H9 (cell line): ENCODE data around the gene SZT2. TPM values are rescaled to one million over a fixed set of nuclear protein-coding genes. Genes with fewer than 3 reads are reported as not detected.

ENCODE experiments used
- DNase-seq: peaks from one replicate; pipeline ENCODE4 v3.0.0-alpha.2; 2017
- H2AFZ ChIP-seq: one replicate; pipeline ENCODE4 v1.6.1; 2013; ENCODE audit warnings: mild to moderate bottlenecking, low read length, control low read depth, moderate library complexity
- H2AK5ac ChIP-seq: 2 replicates; pipeline ENCODE4 v1.6.1; 2013; ENCODE audit warnings: low read length, control low read depth, mixed read lengths; ENCODE audit not compliant: insufficient read length
- H2BK120ac ChIP-seq: one replicate; pipeline ENCODE4 v1.6.1; 2013; ENCODE audit warnings: low read depth, mild to moderate bottlenecking, low read length, control low read depth, inconsistent platforms; ENCODE audit not compliant: poor library complexity, severe bottlenecking
- H2BK12ac ChIP-seq: 2 replicates; pipeline ENCODE4 v1.6.1; 2013; ENCODE audit warnings: low read length, control low read depth, mixed read lengths, low read depth; ENCODE audit not compliant: insufficient read length
- H2BK15ac ChIP-seq: 2 replicates; pipeline ENCODE4 v1.6.1; 2013; ENCODE audit warnings: low read depth, low read length, control low read depth
- H2BK20ac ChIP-seq: one replicate; pipeline ENCODE4 v1.6.1; 2013; ENCODE audit warnings: low read depth, mild to moderate bottlenecking, low read length, control low read depth, inconsistent platforms; ENCODE audit not compliant: poor library complexity, severe bottlenecking
- H2BK5ac ChIP-seq: 2 replicates; pipeline ENCODE4 v1.6.1; 2013; ENCODE audit warnings: low read length, control low read depth, mixed read lengths; ENCODE audit not compliant: insufficient read length
- H3K14ac ChIP-seq: 2 replicates; pipeline ENCODE4 v1.6.1; 2013; ENCODE audit warnings: low read length, control low read depth; ENCODE audit not compliant: insufficient read depth
- H3K18ac ChIP-seq: 2 replicates; pipeline ENCODE4 v1.6.1; 2013; ENCODE audit warnings: low read depth, mild to moderate bottlenecking, mixed read lengths, low read length, control low read depth; ENCODE audit not compliant: insufficient read length
- H3K23ac ChIP-seq: 2 replicates; pipeline ENCODE4 v1.6.1; 2013; ENCODE audit warnings: low read length, control low read depth, mixed read lengths, low read depth; ENCODE audit not compliant: insufficient read length
- H3K23me2 ChIP-seq: 2 replicates; pipeline ENCODE4 v1.6.1; 2013; ENCODE audit warnings: low read depth, mild to moderate bottlenecking, mixed read lengths, low read length, control low read depth; ENCODE audit not compliant: insufficient read length, poor library complexity, severe bottlenecking
- H3K27ac ChIP-seq: 2 replicates; pipeline ENCODE4 v1.5.1; 2013; ENCODE audit warnings: low read length, control low read depth, mixed read lengths, low read depth; ENCODE audit not compliant: insufficient read length
- H3K27me3 ChIP-seq: 2 replicates; pipeline ENCODE4 v1.6.1; 2013; ENCODE audit warnings: low read length, control low read depth, inconsistent platforms; ENCODE audit not compliant: insufficient read depth
- H3K4ac ChIP-seq: 2 replicates; pipeline ENCODE4 v1.6.1; 2013; ENCODE audit warnings: low read depth, mild to moderate bottlenecking, control low read depth, inconsistent platforms, low read length, moderate library complexity
- H3K4me1 ChIP-seq: 2 replicates; pipeline ENCODE4 v1.6.1; 2013; ENCODE audit warnings: low read length, control low read depth, inconsistent platforms; ENCODE audit not compliant: insufficient read depth
- H3K4me2 ChIP-seq: 2 replicates; pipeline ENCODE4 v1.6.1; 2013; ENCODE audit warnings: low read length, control low read depth, mixed read lengths; ENCODE audit not compliant: insufficient read length, insufficient read depth
- H3K56ac ChIP-seq: 2 replicates; pipeline ENCODE4 v1.6.1; 2013; ENCODE audit warnings: low read depth, mild to moderate bottlenecking, mixed read lengths, low read length, control low read depth; ENCODE audit not compliant: insufficient read length
- H3K79me1 ChIP-seq: 2 replicates; pipeline ENCODE4 v1.6.1; 2013; ENCODE audit warnings: low read depth, mild to moderate bottlenecking, moderate library complexity, low read length, control low read depth, inconsistent platforms; ENCODE audit not compliant: insufficient read depth, poor library complexity, severe bottlenecking
- H3K79me2 ChIP-seq: 2 replicates; pipeline ENCODE4 v1.6.1; 2013; ENCODE audit warnings: low read length, control low read depth, inconsistent platforms; ENCODE audit not compliant: insufficient read depth
- H3K9ac ChIP-seq: 2 replicates; pipeline ENCODE4 v1.6.1; 2013; ENCODE audit warnings: low read length, control low read depth, mixed read lengths; ENCODE audit not compliant: insufficient read length; ENCODE audit errors: extremely low read depth
- H3K9me3 ChIP-seq: one replicate; pipeline ENCODE4 v1.6.1; 2013; ENCODE audit warnings: low read depth, low read length, inconsistent platforms; ENCODE audit not compliant: control insufficient read depth
- H3T11ph ChIP-seq: one replicate; pipeline ENCODE4 v1.6.1; 2013; ENCODE audit warnings: mild to moderate bottlenecking, low read length, control low read depth, inconsistent platforms
- H4K20me1 ChIP-seq: one replicate; pipeline ENCODE4 v1.6.1; 2013; ENCODE audit not compliant: control insufficient read depth, insufficient read length, insufficient read depth
- H4K5ac ChIP-seq: 2 replicates; pipeline ENCODE4 v1.6.1; 2013; ENCODE audit warnings: low read depth, mild to moderate bottlenecking, mixed read lengths, low read length, control low read depth; ENCODE audit not compliant: insufficient read length
- H4K8ac ChIP-seq: replicated peaks from 2 replicates; pipeline ENCODE4 v1.6.1; 2013; ENCODE audit warnings: low read length, control low read depth, mixed read lengths, low read depth; ENCODE audit not compliant: insufficient read length
- H4K91ac ChIP-seq: 2 replicates; pipeline ENCODE4 v1.6.1; 2013; ENCODE audit warnings: low read depth, mild to moderate bottlenecking, moderate library complexity, mixed read lengths, low read length, control low read depth; ENCODE audit not compliant: insufficient read length
- H3K27ac Mint-ChIP-seq, 3 experiments: 2 replicates in 2 of 3; 3 replicates in 1 of 3; pipeline ENCODE4 v1.8.0; 2020 to 2021; ENCODE audit warnings: mixed read lengths in 3 of 3, mild to moderate bottlenecking in 1 of 3, moderate library complexity in 1 of 3
- H3K27me3 Mint-ChIP-seq: 2 replicates; pipeline ENCODE4 v1.8.0; 2021; ENCODE audit warnings: low read depth, mild to moderate bottlenecking, moderate library complexity, mixed read lengths
- H3K36me3 Mint-ChIP-seq, 3 experiments: 2 replicates in 2 of 3; 3 replicates in 1 of 3; pipeline ENCODE4 v1.8.0; 2020 to 2021; ENCODE audit warnings: low read depth in 3 of 3, mixed read lengths in 3 of 3; ENCODE audit not compliant: insufficient read depth in 1 of 3
- H3K4me1 Mint-ChIP-seq, 2 experiments: 2 replicates each; pipeline ENCODE4 v1.8.0; 2020; ENCODE audit warnings: mixed read lengths in 2 of 2
- H3K4me3 Mint-ChIP-seq, 2 experiments: 2 replicates in 1 of 2; 3 replicates in 1 of 2; pipeline ENCODE4 v1.8.0; 2020 to 2021; ENCODE audit warnings: mild to moderate bottlenecking in 2 of 2, mixed read lengths in 2 of 2, moderate library complexity in 1 of 2
- H3K9me3 Mint-ChIP-seq, 2 experiments: 2 replicates in 1 of 2; 3 replicates in 1 of 2; pipeline ENCODE4 v1.8.0; 2020; ENCODE audit warnings: mild to moderate bottlenecking in 2 of 2, mixed read lengths in 2 of 2, moderate library complexity in 1 of 2
- CTCF ChIP-seq: fragments of 200-600 bp; sonication (generic); conservative IDR thresholded peaks from 3 replicates; pipeline ENCODE4 v1.8.0; 2021; ENCODE audit warnings: antibody characterized with exemption, mild to moderate bottlenecking
- WGBS: extraction: QIAGEN DNeasy Blood & Tissue Kit; methylation state at CpG from one replicate; pipeline ENCODE4 v1.1.7; 2013; ENCODE audit warnings: missing lambda C conversion rate, low lambda C conversion rate, mixed read lengths; ENCODE audit not compliant: insufficient read length; ENCODE audit errors: extremely low coverage; 5-methylcytosine and 5-hydroxymethylcytosine counted together
- total RNA-seq: library from RNA; stranded (reverse); gene quantifications from 2 replicates; pipeline ENCODE4 v1.2.1, GENCODE V29; 2021

The SZT2 gene
- total RNA-seq, 1 experiment from 2014 or later, result 16.8 TPM

DNA sequence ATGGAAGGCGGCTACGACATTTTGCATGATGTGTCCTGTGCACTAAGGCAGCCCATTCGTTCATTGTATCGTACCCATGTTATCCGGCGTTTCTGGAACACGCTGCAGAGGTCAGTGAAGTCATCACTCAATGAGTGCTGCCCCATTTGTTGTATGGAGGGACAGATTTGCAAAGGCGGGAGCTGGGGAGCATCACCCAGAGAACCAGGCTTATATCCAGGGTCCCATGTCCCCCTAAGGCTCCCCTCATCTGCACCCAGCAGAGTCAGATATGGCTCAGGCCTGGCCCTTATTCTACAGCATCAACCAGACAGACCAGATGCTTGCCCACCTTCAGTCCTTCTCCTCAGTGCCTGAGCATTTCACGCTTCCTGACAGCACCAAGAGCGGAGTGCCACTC, 31.2 kb downstream of the SZT2 start:
- no peak overlapping the region for H3K4ac ChIP-seq
- no peak overlapping the region for H3K18ac ChIP-seq
- H4K20me1 ChIP-seq, result no peaks in the 10 kb centered on the region
- Mint-ChIP-seq H3K4me1 (peaks cover 9 to 10% of the 10 kb centered on the region in 2 experiments), H3K9me3 (no peaks in the 10 kb centered on the region), H3K4me3 (no peak overlapping the region), H3K27me3 (no peaks in the 10 kb centered on the region), H3K27ac (no peak overlapping the region; a peak in 1 of 7 replicates), H3K36me3 (peaks cover 2 to 48% (median 24%) of the 10 kb centered on the region in 3 experiments; a peak in 6 of 7 replicates)
- H2BK120ac ChIP-seq, result no peak overlapping the region
- H3K14ac ChIP-seq, result no peak overlapping the region
- no peak overlapping the region for H2BK20ac ChIP-seq
- H3K4me2 ChIP-seq, result no peak overlapping the region
- DNase-seq, result no peak
- H3K9ac ChIP-seq, result no peak overlapping the region
- no peak overlapping the region for H2BK12ac ChIP-seq
- H3K23me2 ChIP-seq, result no peaks in the 10 kb centered on the region
- H2BK15ac ChIP-seq, result no peak overlapping the region
- TF ChIP-seq CTCF, result no peak
- no peak overlapping the region for H2AK5ac ChIP-seq
- no peak overlapping the region for H4K8ac ChIP-seq
- no peaks in the 10 kb centered on the region; the same call in 1 of the 2 replicates for H3K4me1 ChIP-seq
- H4K91ac ChIP-seq, result no peak overlapping the region
- no peak overlapping the region for H2AFZ ChIP-seq
- no peaks in the 10 kb centered on the region for H3K79me2 ChIP-seq
- H3K27ac ChIP-seq, result no peak overlapping the region
- H3T11ph ChIP-seq, result no peak overlapping the region
- no CpG with 5 or more reads among the region's 10 CpGs for whole genome bisulfite sequencing
- H3K9me3 ChIP-seq, result no peaks in the 10 kb centered on the region
- H3K79me1 ChIP-seq, result no peaks in the 10 kb centered on the region
- H2BK5ac ChIP-seq, result no peak overlapping the region
- H4K5ac ChIP-seq, result no peak overlapping the region
- H3K27me3 ChIP-seq, result no peaks in the 10 kb centered on the region
- no peak overlapping the region for H3K23ac ChIP-seq
- no peak overlapping the region for H3K56ac ChIP-seq
